ENCODE results near the gene NAA11.
"Not testable (repeated sequence)": the region's sequence is repeated elsewhere in the genome, so short reads cannot be mapped to it uniquely, and the experiment has no call there.

The NAA11 gene

GRCh38 chr4:79281566-79282359, 44.1 kb downstream of the NAA11 start:
- CTCF ChIA-PET: no interaction called here
- Histone ChIP-seq H3K27ac (ENCODE audit: extremely low read depth, low read depth, low read length) (no peak overlapping the region), H3K4me3 (ENCODE audit: low read depth, low read length) (no peak overlapping the region), H3K36me3 (ENCODE audit: control insufficient read depth in 2 of 2, insufficient read depth in 1 of 2, low read length in 2 of 2) (no peaks in the 10 kb centered on the region), H3K4me1 (ENCODE audit: control insufficient read depth, insufficient read depth, low read length) (no peaks in the 10 kb centered on the region), H3K9me3 (ENCODE audit: control insufficient read depth, insufficient read depth, low read depth, low read length) (no peaks in the 10 kb centered on the region)
- POLR2A ChIA-PET: no interaction called here
- TF ChIP-seq ELK4 (IDR thresholded peaks at IDR 0.05; ENCODE audit: borderline replicate concordance, low read depth, low read length) (no peak), FEZF1 (tag by site-specific recombination; IDR thresholded peaks at IDR 0.05) (no peak), ZNF701 (tag by site-specific recombination; IDR thresholded peaks at IDR 0.05) (no peak), ZNF530 (tag by site-specific recombination; IDR thresholded peaks at IDR 0.05; ENCODE audit: low read depth) (no peak), ZNF350 (tag by site-specific recombination; IDR thresholded peaks at IDR 0.05) (no peak), ZNF426 (tag by site-specific recombination; IDR thresholded peaks at IDR 0.05) (no peak), SCRT1 (tag by site-specific recombination; IDR thresholded peaks at IDR 0.05; ENCODE audit: borderline replicate concordance) (no peak), ZBTB8A (tag by site-specific recombination; IDR thresholded peaks at IDR 0.05) (no peak)
- TF ChIP-seq, protein P1, sequence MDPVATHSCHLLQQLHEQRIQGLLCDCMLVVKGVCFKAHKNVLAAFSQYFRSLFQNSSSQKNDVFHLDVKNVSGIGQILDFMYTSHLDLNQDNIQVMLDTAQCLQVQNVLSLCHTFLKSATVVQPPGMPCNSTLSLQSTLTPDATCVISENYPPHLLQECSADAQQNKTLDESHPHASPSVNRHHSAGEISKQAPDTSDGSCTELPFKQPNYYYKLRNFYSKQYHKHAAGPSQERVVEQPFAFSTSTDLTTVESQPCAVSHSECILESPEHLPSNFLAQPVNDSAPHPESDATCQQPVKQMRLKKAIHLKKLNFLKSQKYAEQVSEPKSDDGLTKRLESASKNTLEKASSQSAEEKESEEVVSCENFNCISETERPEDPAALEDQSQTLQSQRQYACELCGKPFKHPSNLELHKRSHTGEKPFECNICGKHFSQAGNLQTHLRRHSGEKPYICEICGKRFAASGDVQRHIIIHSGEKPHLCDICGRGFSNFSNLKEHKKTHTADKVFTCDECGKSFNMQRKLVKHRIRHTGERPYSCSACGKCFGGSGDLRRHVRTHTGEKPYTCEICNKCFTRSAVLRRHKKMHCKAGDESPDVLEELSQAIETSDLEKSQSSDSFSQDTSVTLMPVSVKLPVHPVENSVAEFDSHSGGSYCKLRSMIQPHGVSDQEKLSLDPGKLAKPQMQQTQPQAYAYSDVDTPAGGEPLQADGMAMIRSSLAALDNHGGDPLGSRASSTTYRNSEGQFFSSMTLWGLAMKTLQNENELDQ (tag by site-specific recombination; IDR thresholded peaks at IDR 0.05; ENCODE audit: low read depth): no peak

- H3K4me1 ChIP-seq (ENCODE audit: control insufficient read depth, insufficient read depth, low read length); H3K36me3 ChIP-seq (ENCODE audit: control insufficient read depth in 2 of 2, insufficient read depth in 1 of 2, low read length in 2 of 2); CTCF ChIA-PET; POLR2A ChIA-PET; H3K9me3 ChIP-seq (ENCODE audit: control insufficient read depth, insufficient read depth, low read depth, low read length); H3K27ac ChIP-seq (ENCODE audit: extremely low read depth, low read depth, low read length); H3K4me3 ChIP-seq (ENCODE audit: low read depth, low read length): not testable (repeated sequence)
These were observed 48.4 kb downstream of the NAA11 start for GRCh38 chr4:79277467-79277866.

GRCh38 chr4:79273915-79274314, 51.9 kb downstream of the NAA11 start:
- ChIA-PET CTCF (no interaction called here), POLR2A (no interaction called here)
- Histone ChIP-seq H3K27ac (ENCODE audit: extremely low read depth, low read depth, low read length) (no peak overlapping the region), H3K36me3 (ENCODE audit: control insufficient read depth in 2 of 2, insufficient read depth in 1 of 2, low read length in 2 of 2) (no peaks in the 10 kb centered on the region), H3K4me3 (ENCODE audit: low read depth, low read length) (no peak overlapping the region), H3K9me3 (ENCODE audit: control insufficient read depth, insufficient read depth, low read depth, low read length) (no peaks in the 10 kb centered on the region), H3K4me1 (ENCODE audit: control insufficient read depth, insufficient read depth, low read length) (no peaks in the 10 kb centered on the region)
- TF ChIP-seq OVOL3 (tag by site-specific recombination; IDR thresholded peaks at IDR 0.05): no peak
- no peak for TF ChIP-seq ZNF558 (tag by site-specific recombination; IDR thresholded peaks at IDR 0.05)
- TF ChIP-seq ZNF433 (tag by site-specific recombination; IDR thresholded peaks at IDR 0.05; ENCODE audit: low read depth): no peak
- TF ChIP-seq ZNF560 (tag by site-specific recombination; IDR thresholded peaks at IDR 0.05; ENCODE audit: borderline replicate concordance): no peak
- no peak for TF ChIP-seq ZNF571 (tag by site-specific recombination; IDR thresholded peaks at IDR 0.05)
- TF ChIP-seq ZNF561 (tag by site-specific recombination; IDR thresholded peaks at IDR 0.05; ENCODE audit: borderline replicate concordance): no peak
- TF ChIP-seq ZNF423 (tag by site-specific recombination; IDR thresholded peaks at IDR 0.05): no peak
- TF ChIP-seq, protein P2, sequence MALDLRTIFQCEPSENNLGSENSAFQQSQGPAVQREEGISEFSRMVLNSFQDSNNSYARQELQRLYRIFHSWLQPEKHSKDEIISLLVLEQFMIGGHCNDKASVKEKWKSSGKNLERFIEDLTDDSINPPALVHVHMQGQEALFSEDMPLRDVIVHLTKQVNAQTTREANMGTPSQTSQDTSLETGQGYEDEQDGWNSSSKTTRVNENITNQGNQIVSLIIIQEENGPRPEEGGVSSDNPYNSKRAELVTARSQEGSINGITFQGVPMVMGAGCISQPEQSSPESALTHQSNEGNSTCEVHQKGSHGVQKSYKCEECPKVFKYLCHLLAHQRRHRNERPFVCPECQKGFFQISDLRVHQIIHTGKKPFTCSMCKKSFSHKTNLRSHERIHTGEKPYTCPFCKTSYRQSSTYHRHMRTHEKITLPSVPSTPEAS (tag by site-specific recombination; IDR thresholded peaks at IDR 0.05): no peak
- no peak for TF ChIP-seq ZBTB8A (tag by site-specific recombination; IDR thresholded peaks at IDR 0.05)
- TF ChIP-seq TRIM28 (IDR thresholded peaks at IDR 0.05; ENCODE audit: borderline replicate concordance, low read length): no peak
- TF ChIP-seq TSHZ1 (tag by site-specific recombination; IDR thresholded peaks at IDR 0.05; ENCODE audit: borderline replicate concordance): no peak
